A549 (cell line): Measurements from ENCODE around the gene KMT2D. TPM values are rescaled to one million over a fixed set of nuclear protein-coding genes. Genes with fewer than 3 reads are reported as not detected.

ENCODE experiments used
- ATAC-seq, 2 experiments: fragments of 200-7000 bp in 1 of 2; fragments of >200 bp in 1 of 2; cut with Nextera tagmentation in 1 of 2; cut with Tn5 transposase in 1 of 2; 3 replicates each; pipeline versions ENCODE4 v1.8.0 to v1.9.1; 2018 to 2020; ENCODE audit warnings: mild to moderate bottlenecking in 1 of 2, moderate library complexity in 1 of 2
- CTCF ChIA-PET: fragments of 300-600 bp; sonication (Branson Sonifier 250); formaldehyde crosslinking; extraction: SDS; loops from one replicate; lab custom pipeline; 2021; ENCODE audit warnings: antibody characterized with exemption, inconsistent platforms; lab: Yijun Ruan, JAX
- POLR2A ChIA-PET: fragments of 350-600 bp; formaldehyde crosslinking; extraction: SDS; loops from one replicate; lab custom pipeline; 2021; ENCODE audit warnings: antibody characterized with exemption, inconsistent platforms; lab: Yijun Ruan, JAX
- DNase-seq, 2 experiments: peaks; one replicate each; pipeline versions ENCODE4 v3.0.0 to v3.0.0-alpha.2; 2011 to 2016; ENCODE audit warnings: low read depth in 1 of 2, low spot score in 1 of 2
- FAIRE-seq: peaks from 2 replicates; lab custom pipeline; 2011; peaks lifted over from hg19 to GRCh38; lab: Jason Lieb, UNC
- H3K27ac ChIP-seq, 2 experiments: fragments of >200 bp; sonication (Bioruptor Twin); formaldehyde crosslinking; 3 replicates each; pipeline ENCODE4 v1.5.1; 2016 to 2017
- H3K4me1 ChIP-seq: fragments of >200 bp; sonication (Bioruptor Twin); formaldehyde crosslinking; 3 replicates; pipeline ENCODE4 v1.6.1; 2016
- H3K4me2 ChIP-seq: fragments of >200 bp; sonication (Bioruptor Twin); formaldehyde crosslinking; 3 replicates; pipeline ENCODE4 v1.6.1; 2016
- H3K4me3 ChIP-seq: fragments of >200 bp; sonication (Bioruptor Twin); formaldehyde crosslinking; 3 replicates; pipeline ENCODE4 v1.5.1; 2016
- H3K9me3 ChIP-seq: fragments of >200 bp; sonication (Bioruptor Twin); formaldehyde crosslinking; 3 replicates; pipeline ENCODE4 v1.6.1; 2016
- CBX2 ChIP-seq: fragments of 200-600 bp; sonication (generic); IDR thresholded peaks from 2 replicates; pipeline ENCODE4 v1.6.1; 2016; ENCODE audit warnings: low read depth, mild to moderate bottlenecking, borderline replicate concordance
- CBX8 ChIP-seq: fragments of 200-600 bp; sonication (generic); IDR thresholded peaks from 2 replicates; pipeline ENCODE4 v1.6.1; 2016
- CEBPB ChIP-seq, 2 experiments: fragments of >200 bp in 1 of 2; sonication (Bioruptor Twin) in 1 of 2; formaldehyde crosslinking in 1 of 2; IDR thresholded peaks; 2 replicates each; pipeline ENCODE4 v1.6.1; 2012 to 2016
- CHD2 ChIP-seq: fragments of 150-350 bp; IDR thresholded peaks from 2 replicates; pipeline ENCODE4 v1.6.1; 2014; ENCODE audit warnings: low read length; ENCODE audit not compliant: partially characterized antibody
- EHF ChIP-seq: fragments of 250-450 bp; sonication (Bioruptor Pico); IDR thresholded peaks from 2 replicates; pipeline ENCODE4 v1.5.0; 2020; ENCODE audit warnings: mild to moderate bottlenecking
- ESRRA ChIP-seq: fragments of 150-350 bp; IDR thresholded peaks from 2 replicates; pipeline ENCODE4 v1.6.1; 2014; ENCODE audit warnings: mild to moderate bottlenecking, low read length, borderline replicate concordance
- FOSB ChIP-seq: fragments of 250-450 bp; sonication (Bioruptor Pico); IDR thresholded peaks from 2 replicates; pipeline ENCODE4 v1.5.0; 2020; ENCODE audit warnings: mild to moderate bottlenecking, moderate library complexity
- FOSL2 ChIP-seq, 2 experiments: fragments of 450-650 bp in 1 of 2; fragments of >200 bp in 1 of 2; sonication (Bioruptor Twin) in 1 of 2; formaldehyde crosslinking; IDR thresholded peaks; 2 replicates each; pipeline versions ENCODE4 v1.5.0 to v1.6.1; 2016 to 2020; ENCODE audit warnings: mild to moderate bottlenecking in 1 of 2, moderate library complexity in 1 of 2
- FOXS1 ChIP-seq: fragments of 250-450 bp; sonication (Bioruptor Pico); IDR thresholded peaks from 2 replicates; pipeline ENCODE4 v1.5.0; 2020; ENCODE audit warnings: mild to moderate bottlenecking, moderate library complexity
- HDAC2 ChIP-seq: fragments of 200-600 bp; sonication (generic); IDR thresholded peaks from 2 replicates; pipeline ENCODE4 v1.6.1; 2016
- HEYL ChIP-seq: fragments of 250-450 bp; sonication (Bioruptor Pico); IDR thresholded peaks from 2 replicates; pipeline ENCODE4 v1.8.0; 2021; ENCODE audit warnings: mild to moderate bottlenecking, moderate library complexity
- HOXA7 ChIP-seq: fragments of 250-450 bp; sonication (Bioruptor Pico); IDR thresholded peaks from 2 replicates; pipeline ENCODE4 v1.5.0; 2020; ENCODE audit warnings: mild to moderate bottlenecking, moderate library complexity
- HOXB13 ChIP-seq: fragments of 250-450 bp; sonication (Bioruptor Pico); IDR thresholded peaks from 2 replicates; pipeline ENCODE4 v1.5.0; 2020; ENCODE audit warnings: low read depth, mild to moderate bottlenecking, moderate library complexity
- HOXB5 ChIP-seq: fragments of 250-450 bp; sonication (Bioruptor Pico); IDR thresholded peaks from 2 replicates; pipeline ENCODE4 v1.5.0; 2020; ENCODE audit warnings: mild to moderate bottlenecking, moderate library complexity
- JUN ChIP-seq, 2 experiments: fragments of >200 bp; sonication (Bioruptor Twin); formaldehyde crosslinking; IDR thresholded peaks; 2 replicates in 1 of 2; 3 replicates in 1 of 2; pipeline ENCODE4 v1.6.1; 2016 to 2017
- KDM5A ChIP-seq: fragments of 200-600 bp; sonication (generic); IDR thresholded peaks from 2 replicates; pipeline ENCODE4 v1.6.1; 2016; ENCODE audit warnings: antibody characterized with exemption, mild to moderate bottlenecking
- MAFK ChIP-seq: fragments of 450-650 bp; IDR thresholded peaks from 2 replicates; pipeline ENCODE4 v1.6.1; 2014; ENCODE audit not compliant: partially characterized antibody
- MAZ ChIP-seq: fragments of 150-350 bp; IDR thresholded peaks from 2 replicates; pipeline ENCODE4 v1.6.1; 2014; ENCODE audit warnings: antibody characterized with exemption, low read depth, low read length, borderline replicate concordance
- NFE2L2 ChIP-seq: fragments of 150-350 bp; conservative IDR thresholded peaks from 2 replicates; pipeline ENCODE4 v1.6.1; 2014; ENCODE audit warnings: low read length
- PHF8 ChIP-seq: fragments of 200-600 bp; sonication (generic); IDR thresholded peaks from 2 replicates; pipeline ENCODE4 v1.6.1; 2016; ENCODE audit warnings: low read depth, mild to moderate bottlenecking, antibody characterized with exemption, moderate library complexity, borderline replicate concordance
- RARB ChIP-seq: fragments of 250-450 bp; sonication (Bioruptor Pico); IDR thresholded peaks from 2 replicates; pipeline ENCODE4 v1.8.0; 2021; ENCODE audit warnings: mild to moderate bottlenecking, moderate library complexity
- RCOR1 ChIP-seq: fragments of 150-350 bp; IDR thresholded peaks from 2 replicates; pipeline ENCODE4 v1.6.1; 2014; ENCODE audit warnings: antibody characterized with exemption, low read length, low read depth
- RFX5 ChIP-seq: fragments of 450-650 bp; IDR thresholded peaks from 2 replicates; pipeline ENCODE4 v1.7.1; 2014; ENCODE audit warnings: antibody characterized with exemption, mild to moderate bottlenecking, moderate library complexity
- SMC3 ChIP-seq: fragments of >200 bp; sonication (Bioruptor Twin); formaldehyde crosslinking; IDR thresholded peaks from 3 replicates; pipeline ENCODE4 v1.6.1; 2018; ENCODE audit warnings: inconsistent platforms
- ZFP36 ChIP-seq: fragments of 450-650 bp; IDR thresholded peaks from 2 replicates; pipeline ENCODE4 v1.6.1; 2014; ENCODE audit warnings: borderline replicate concordance; ENCODE audit not compliant: partially characterized antibody
- ZSCAN20 ChIP-seq: fragments of 250-450 bp; sonication (Bioruptor Pico); IDR thresholded peaks from 2 replicates; pipeline ENCODE4 v1.8.0; 2022; ENCODE audit warnings: mild to moderate bottlenecking, moderate library complexity
- WGBS: methylation state at CpG from one replicate; pipeline ENCODE4 v1.1.6; 2017; ENCODE audit errors: missing lambda C conversion rate; 5-methylcytosine and 5-hydroxymethylcytosine counted together
- polyA plus RNA-seq, 4 experiments: library from polyadenylated mRNA; depleted of rRNA in 3 of 4; stranded (reverse); fragments of >200 nt; fragmentation: RNase III in 1 of 4; extraction: RNeasy Plus Mini Kit Qiagen cat#74134 plus additional on column Dnase treatment in 1 of 4; gene quantifications; 2 replicates in 3 of 4; 3 replicates in 1 of 4; pipeline ENCODE4 v1.2.3, GENCODE V29; 2011 to 2017
- TF ChIP-seq, protein P1 (sequence below): fragments of >200 bp; sonication (Bioruptor Twin); formaldehyde crosslinking; IDR thresholded peaks from 3 replicates; pipeline ENCODE4 v1.6.1; 2016
- TF ChIP-seq, protein P2 (sequence below): IDR thresholded peaks from 2 replicates; pipeline ENCODE4 v1.6.1; 2012
- TF ChIP-seq, protein P3 (sequence below): fragments of 250-450 bp; sonication (Bioruptor Pico); IDR thresholded peaks from 2 replicates; pipeline ENCODE4 v1.5.0; 2020; ENCODE audit warnings: low read depth, mild to moderate bottlenecking, moderate library complexity
- TF ChIP-seq, protein P4 (sequence below): IDR thresholded peaks from 2 replicates; pipeline ENCODE4 v1.6.1; 2012; ENCODE audit warnings: low read depth, borderline replicate concordance
- TF ChIP-seq, protein P5 (sequence below): fragments of 150-350 bp; IDR thresholded peaks from 2 replicates; pipeline ENCODE4 v1.6.1; 2014; ENCODE audit warnings: low read depth, mild to moderate bottlenecking, low read length

Gene KMT2D
- polyA plus RNA-seq, 2 of the 4 experiments (the other 2 are of a cell fraction), result 17.6 to 20.0 TPM

DNA sequence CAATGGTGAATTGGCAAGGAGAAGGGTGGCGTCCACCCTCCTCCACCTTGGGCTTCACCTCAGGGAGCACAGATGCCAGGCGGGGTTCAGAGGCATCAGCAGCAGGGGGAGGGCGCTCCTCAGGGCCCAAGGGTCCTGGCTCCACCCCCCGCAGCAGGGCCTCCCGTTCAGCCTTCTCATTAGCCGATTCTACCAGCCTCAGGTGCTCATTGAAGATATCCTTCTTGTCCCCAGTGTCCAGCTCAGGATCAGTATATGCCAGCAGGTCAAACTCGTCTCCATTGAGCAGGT, 22.7 kb downstream of the KMT2D start:
- Histone ChIP-seq H3K4me2 (no peak overlapping the region), H3K4me1 (no peaks in the 10 kb centered on the region), H3K4me3 (no peak overlapping the region), H3K27ac (no peak overlapping the region)
- no peak for FAIRE-seq
- no peak for DNase-seq
- ChIA-PET POLR2A (no interaction called here), CTCF (interaction anchor here (0.6 to 2.8 kb wide), 12 partner anchors 9 to 60 kb away, joined by 3 to 14 read pairs (median 6); partner anchors contain the start of gene WNT1)
- ATAC-seq, result no peak
- TF ChIP-seq CBX2 (no peak), CHD2 (no peak), JUN (IDR thresholded peaks at IDR 0.05) (no peak), HOXA7 (CRISPR knock-in tag) (no peak), HDAC2 (no peak), RCOR1 (no peak)
- TF ChIP-seq, protein P1, sequence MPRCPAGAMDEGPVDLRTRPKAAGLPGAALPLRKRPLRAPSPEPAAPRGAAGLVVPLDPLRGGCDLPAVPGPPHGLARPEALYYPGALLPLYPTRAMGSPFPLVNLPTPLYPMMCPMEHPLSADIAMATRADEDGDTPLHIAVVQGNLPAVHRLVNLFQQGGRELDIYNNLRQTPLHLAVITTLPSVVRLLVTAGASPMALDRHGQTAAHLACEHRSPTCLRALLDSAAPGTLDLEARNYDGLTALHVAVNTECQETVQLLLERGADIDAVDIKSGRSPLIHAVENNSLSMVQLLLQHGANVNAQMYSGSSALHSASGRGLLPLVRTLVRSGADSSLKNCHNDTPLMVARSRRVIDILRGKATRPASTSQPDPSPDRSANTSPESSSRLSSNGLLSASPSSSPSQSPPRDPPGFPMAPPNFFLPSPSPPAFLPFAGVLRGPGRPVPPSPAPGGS, result no peak
- TF ChIP-seq, all 56 proteins: peak for 0
- WGBS, result 86% methylated on average over 7 of the region's 7 CpGs
- no peaks in the 10 kb centered on the region for H3K9me3 ChIP-seq

DNA sequence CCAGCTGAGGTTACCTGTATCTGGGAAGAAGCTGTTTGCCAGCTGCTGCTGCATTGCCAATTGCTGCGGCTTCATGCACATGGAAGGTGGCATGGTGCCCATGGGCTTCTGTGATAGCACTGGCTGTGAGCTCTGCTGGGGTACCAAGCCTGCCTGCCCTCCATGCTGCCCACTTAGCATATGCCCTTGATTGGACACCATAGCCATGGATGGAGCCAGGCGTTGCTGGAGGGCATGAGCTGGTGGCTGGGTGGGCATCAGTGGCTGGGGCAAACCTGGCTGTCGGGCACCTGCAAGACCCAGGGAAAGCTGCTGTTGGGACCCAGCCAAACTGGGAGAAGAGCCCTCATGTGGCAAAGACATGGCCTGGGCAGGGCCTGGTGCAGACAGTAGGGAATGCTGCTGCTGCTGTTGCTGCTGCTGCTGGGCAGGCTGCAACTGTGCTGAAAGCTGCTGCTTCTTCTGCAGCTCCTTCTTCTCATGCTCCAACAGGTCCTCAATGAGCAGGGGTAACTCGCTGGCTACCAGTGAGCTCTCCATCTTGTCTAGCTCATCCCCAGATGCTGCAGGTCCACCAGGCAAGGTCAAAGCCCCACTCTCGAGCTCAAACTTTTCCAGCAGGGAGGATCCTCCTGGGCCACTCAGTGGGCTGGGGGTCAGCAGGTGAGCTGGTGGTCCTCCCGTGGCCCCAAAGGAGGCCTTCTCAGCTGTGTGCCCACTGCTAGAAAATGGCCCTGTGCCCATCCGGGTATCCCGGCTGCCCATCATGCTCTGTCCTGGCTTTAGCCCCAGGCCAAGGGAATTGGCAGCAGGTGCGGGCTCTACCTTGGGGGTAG, 23.3 kb downstream of the KMT2D start:
- POLR2A ChIA-PET, result no interaction called here
- ATAC-seq (no peak), FAIRE-seq (no peak)

DNA sequence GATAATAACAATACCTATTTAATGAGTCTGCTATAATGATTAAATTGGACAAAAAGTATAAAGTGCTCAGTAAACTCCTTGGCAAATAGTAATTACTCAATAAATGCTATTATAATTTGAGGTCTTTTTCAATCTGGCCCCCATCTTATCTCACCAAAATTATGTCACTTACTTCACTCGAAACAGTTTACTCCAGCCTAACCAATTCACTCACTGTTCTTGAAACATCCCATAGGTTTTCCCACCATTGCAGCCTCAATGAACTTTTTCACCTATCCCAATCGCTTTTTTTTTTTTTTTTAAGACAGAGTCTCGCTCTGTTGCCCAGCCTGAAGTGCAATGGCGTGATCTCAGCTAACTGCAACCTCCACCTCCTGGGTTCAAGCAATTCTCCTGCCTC, 24.6 kb downstream of the KMT2D start:
- Histone ChIP-seq H3K9me3 (no peaks in the 10 kb centered on the region), H3K4me2 (no peak overlapping the region), H3K4me3 (no peak overlapping the region), H3K27ac (no peak overlapping the region), H3K4me1 (no peaks in the 10 kb centered on the region)
- no peak for TF ChIP-seq SMC3
- TF ChIP-seq, protein P2, sequence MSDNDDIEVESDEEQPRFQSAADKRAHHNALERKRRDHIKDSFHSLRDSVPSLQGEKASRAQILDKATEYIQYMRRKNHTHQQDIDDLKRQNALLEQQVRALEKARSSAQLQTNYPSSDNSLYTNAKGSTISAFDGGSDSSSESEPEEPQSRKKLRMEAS, result no peak
- TF ChIP-seq HEYL (CRISPR knock-in tag), result no peak
- no peak for TF ChIP-seq CBX2
- TF ChIP-seq KDM5A, result no peak
- TF ChIP-seq, protein P3, sequence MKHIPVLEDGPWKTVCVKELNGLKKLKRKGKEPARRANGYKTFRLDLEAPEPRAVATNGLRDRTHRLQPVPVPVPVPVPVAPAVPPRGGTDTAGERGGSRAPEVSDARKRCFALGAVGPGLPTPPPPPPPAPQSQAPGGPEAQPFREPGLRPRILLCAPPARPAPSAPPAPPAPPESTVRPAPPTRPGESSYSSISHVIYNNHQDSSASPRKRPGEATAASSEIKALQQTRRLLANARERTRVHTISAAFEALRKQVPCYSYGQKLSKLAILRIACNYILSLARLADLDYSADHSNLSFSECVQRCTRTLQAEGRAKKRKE (CRISPR knock-in tag), result no peak
- TF ChIP-seq, protein P4, sequence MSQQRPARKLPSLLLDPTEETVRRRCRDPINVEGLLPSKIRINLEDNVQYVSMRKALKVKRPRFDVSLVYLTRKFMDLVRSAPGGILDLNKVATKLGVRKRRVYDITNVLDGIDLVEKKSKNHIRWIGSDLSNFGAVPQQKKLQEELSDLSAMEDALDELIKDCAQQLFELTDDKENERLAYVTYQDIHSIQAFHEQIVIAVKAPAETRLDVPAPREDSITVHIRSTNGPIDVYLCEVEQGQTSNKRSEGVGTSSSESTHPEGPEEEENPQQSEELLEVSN, result no peak
- no peak for TF ChIP-seq MAFK
- TF ChIP-seq ESRRA, result no peak
- TF ChIP-seq NFE2L2, result no peak
- TF ChIP-seq RCOR1, result no peak
- TF ChIP-seq ZSCAN20 (CRISPR knock-in tag), result no peak
- ATAC-seq, result no peak
- no peak for DNase-seq
- ChIA-PET POLR2A (interaction anchor here (0.6 kb wide), 1 partner anchor 18 kb away, joined by 5 read pairs; the partner anchor contains the start of gene PRKAG1), CTCF (interaction anchor here (0.9 to 3.1 kb wide), 8 partner anchors 8 to 253 kb away, joined by 3 to 13 read pairs (median 8); partner anchors contain the start of gene WNT1)
- 93% methylated on average over 4 of the region's 4 CpGs for WGBS
- FAIRE-seq, result no peak

More for the DNA sequence above, 23.3 kb downstream of the KMT2D start:
- TF ChIP-seq FOXS1 (CRISPR knock-in tag) (no peak), PHF8 (no peak), ZFP36 (no peak), FOSL2 (IDR thresholded peaks at IDR 0.05) (no peak), FOSL2 (CRISPR knock-in tag; IDR thresholded peaks at IDR 0.05) (no peak), CHD2 (no peak), HOXB5 (CRISPR knock-in tag) (no peak), CBX8 (no peak), FOSB (no peak), MAZ (no peak), RARB (CRISPR knock-in tag) (no peak), EHF (CRISPR knock-in tag) (no peak), NFE2L2 (no peak), HEYL (CRISPR knock-in tag) (no peak), HOXB13 (CRISPR knock-in tag) (no peak), ZSCAN20 (CRISPR knock-in tag) (no peak), CEBPB (IDR thresholded peaks at IDR 0.05) (no peak), RFX5 (no peak), MAFK (no peak)
- TF ChIP-seq, protein P5, sequence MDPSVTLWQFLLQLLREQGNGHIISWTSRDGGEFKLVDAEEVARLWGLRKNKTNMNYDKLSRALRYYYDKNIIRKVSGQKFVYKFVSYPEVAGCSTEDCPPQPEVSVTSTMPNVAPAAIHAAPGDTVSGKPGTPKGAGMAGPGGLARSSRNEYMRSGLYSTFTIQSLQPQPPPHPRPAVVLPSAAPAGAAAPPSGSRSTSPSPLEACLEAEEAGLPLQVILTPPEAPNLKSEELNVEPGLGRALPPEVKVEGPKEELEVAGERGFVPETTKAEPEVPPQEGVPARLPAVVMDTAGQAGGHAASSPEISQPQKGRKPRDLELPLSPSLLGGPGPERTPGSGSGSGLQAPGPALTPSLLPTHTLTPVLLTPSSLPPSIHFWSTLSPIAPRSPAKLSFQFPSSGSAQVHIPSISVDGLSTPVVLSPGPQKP, result no peak
- TF ChIP-seq, protein P1, result no peak
- WGBS, result 93% methylated on average over 9 of the region's 9 CpGs
- Histone ChIP-seq H3K4me3 (no peak overlapping the region), H3K27ac (no peak overlapping the region), H3K4me1 (no peaks in the 10 kb centered on the region), H3K9me3 (no peaks in the 10 kb centered on the region), H3K4me2 (no peak overlapping the region)
- DNase-seq, result no peak
- CTCF ChIA-PET, result interaction anchor here (0.7 to 2.8 kb wide), 12 partner anchors 8 to 251 kb away, joined by 3 to 14 read pairs (median 6); partner anchors contain the start of gene WNT1
